ENCODE results near the gene MVB12B. TPM values are rescaled to one million over a fixed set of nuclear protein-coding genes. Genes with fewer than 3 reads are reported as not detected.
A peak's percentile ranks its signal among the peaks of the same experiment; 100 is the strongest.
"Not testable (repeated sequence)": the region's sequence is repeated elsewhere in the genome, so short reads cannot be mapped to it uniquely, and the experiment has no call there.

The MVB12B gene
- total RNA-seq, 6 experiments from 2014 or later: 7.2 to 16.2 (median 9.1) TPM

GRCh38 chr9:126536841-126537465 is 210.3 kb downstream of the MVB12B start:
- no peak for TF ChIP-seq CTCF (IDR thresholded peaks at IDR 0.05)
- TF ChIP-seq POLR2A (IDR thresholded peaks at IDR 0.05): no peak
- no peaks in the 10 kb centered on the region for H3K4me1 ChIP-seq
- H3K27ac ChIP-seq: no peak overlapping the region
- DNase-seq: no peak
- no peak for ATAC-seq
- intact Hi-C loops (cut with DNase I): no loop called here
- H3K27me3 ChIP-seq: no peaks in the 10 kb centered on the region
- WGBS (ENCODE audit: insufficient coverage, low coverage, low lambda C conversion rate, missing lambda C conversion rate): 46% methylated on average over 6 of the region's 11 CpGs
- H3K36me3 ChIP-seq: no peaks in the 10 kb centered on the region
- no peak overlapping the region for H3K4me3 ChIP-seq
- no peaks in the 10 kb centered on the region for H3K9me3 ChIP-seq

- ATAC-seq (no peak), DNase-seq (no peak)
- no peak overlapping the region for H3K27ac ChIP-seq
- intact Hi-C loops (cut with DNase I): no loop called here
- H3K9me3 ChIP-seq: no peaks in the 10 kb centered on the region
- no peaks in the 10 kb centered on the region for H3K4me1 ChIP-seq
- H3K4me3 ChIP-seq: no peak overlapping the region
- H3K27me3 ChIP-seq: no peaks in the 10 kb centered on the region
- TF ChIP-seq POLR2A (IDR thresholded peaks at IDR 0.05): no peak
- no peak for TF ChIP-seq CTCF (IDR thresholded peaks at IDR 0.05)
- 100% methylated on average over 1 of the region's 1 CpG for WGBS (ENCODE audit: insufficient coverage, low coverage, low lambda C conversion rate, missing lambda C conversion rate)
- H3K36me3 ChIP-seq: no peaks in the 10 kb centered on the region
These were observed 211.9 kb downstream of the MVB12B start for GRCh38 chr9:126538550-126538949.

- H3K4me3 ChIP-seq; H3K4me1 ChIP-seq; H3K36me3 ChIP-seq; H3K27me3 ChIP-seq; H3K27ac ChIP-seq; H3K9me3 ChIP-seq; intact Hi-C loops (cut with DNase I): not testable (repeated sequence)
- DNase-seq: peak in 1 of 3 donors; percentile 7
- peak in 1 of 4 donors; percentile 32 for ATAC-seq
- WGBS (ENCODE audit: insufficient coverage, low coverage, low lambda C conversion rate, missing lambda C conversion rate): 29% methylated on average over 7 of the region's 9 CpGs
These were observed 213.8 kb downstream of the MVB12B start for GRCh38 chr9:126540398-126540797.

GRCh38 chr9:126543490-126543889 is 216.9 kb downstream of the MVB12B start:
- intact Hi-C loops (cut with DNase I): no loop called here
- 100% methylated on average over 3 of the region's 3 CpGs for WGBS (ENCODE audit: insufficient coverage, low coverage, low lambda C conversion rate, missing lambda C conversion rate)

GRCh38 chr9:126545106-126545505 is 218.5 kb downstream of the MVB12B start:
- H3K4me3 ChIP-seq: no peak overlapping the region
- TF ChIP-seq CTCF (IDR thresholded peaks at IDR 0.05): no peak
- TF ChIP-seq POLR2A (IDR thresholded peaks at IDR 0.05): no peak
- H3K36me3 ChIP-seq: no peaks in the 10 kb centered on the region
- H3K4me1 ChIP-seq: no peaks in the 10 kb centered on the region
- no peak for ATAC-seq
- 85% methylated on average over 6 of the region's 7 CpGs for WGBS (ENCODE audit: insufficient coverage, low coverage, low lambda C conversion rate, missing lambda C conversion rate)
- no peak overlapping the region for H3K27ac ChIP-seq
- H3K9me3 ChIP-seq: no peaks in the 10 kb centered on the region
- H3K27me3 ChIP-seq: no peaks in the 10 kb centered on the region
- intact Hi-C loops (cut with DNase I): no loop called here
- peak in 1 of 3 donors; percentile 22 for DNase-seq

More at GRCh38 chr9:126543490-126543889, 216.9 kb downstream of the MVB12B start:
- Histone ChIP-seq H3K27ac (no peak overlapping the region), H3K27me3 (no peaks in the 10 kb centered on the region), H3K36me3 (no peaks in the 10 kb centered on the region), H3K9me3 (no peaks in the 10 kb centered on the region), H3K4me1 (no peaks in the 10 kb centered on the region), H3K4me3 (no peak overlapping the region)
- TF ChIP-seq POLR2A (IDR thresholded peaks at IDR 0.05) (no peak), CTCF (IDR thresholded peaks at IDR 0.05) (no peak)
- DNase-seq (no peak), ATAC-seq (no peak)
